DLD1 (cell line): ENCODE results near the gene BTBD7.

Experiments
- in situ Hi-C: cut with HindIII; loops from 2 replicates; pipeline ENCODE4 v1.10.0; 2017; ENCODE audit warnings: low sequenced_read_pairs

BTBD7 gene

DNA sequence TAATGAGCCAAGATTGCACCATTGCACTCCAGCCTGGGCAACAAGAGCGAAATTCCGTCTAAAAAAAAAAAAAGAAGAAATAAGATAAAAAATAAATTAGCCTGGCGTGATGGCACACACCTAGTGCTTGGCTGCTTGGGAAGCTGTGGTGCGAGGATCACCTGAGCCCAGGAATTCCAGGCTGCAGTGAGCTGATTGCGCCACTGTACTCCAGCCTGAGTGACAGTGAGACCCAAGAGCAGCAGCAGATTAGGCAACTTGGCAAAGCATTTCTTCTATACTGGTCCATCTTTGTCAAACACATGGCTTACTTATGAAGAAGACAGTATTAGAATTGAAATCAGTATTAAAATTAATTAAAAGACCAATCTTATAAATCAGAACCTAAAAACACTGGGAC lies 132.3 kb downstream of the BTBD7 start:
- in situ Hi-C loops = no loop called here

- in situ Hi-C loops = no loop called here
Observed at GRCh38 chr14:93199031-93199430, 133.8 kb downstream of the BTBD7 start.

GRCh38 chr14:93195316-93195999 lies 137.4 kb downstream of the BTBD7 start:
- in situ Hi-C loops = no loop called here
